Panc1 (cell line): ENCODE data around the gene ORMDL1. TPM values are rescaled to one million over a fixed set of nuclear protein-coding genes. Genes with fewer than 3 reads are reported as not detected.
A peak's percentile ranks its signal among the peaks of the same experiment; 100 is the strongest.

Experiments used
- ATAC-seq: fragments of 200-7000 bp; cut with Tn5 transposase; 2 replicates; pipeline ENCODE4 v1.9.1; 2020; ENCODE audit warnings: mild to moderate bottlenecking, moderate library complexity
- BruUV-seq: library from RNA; stranded (reverse); fragments of 400-500 nt; replicated peaks from 2 replicates; lab custom pipeline; 2021; lab: Mats Ljungman, UMichigan
- CTCF ChIA-PET: fragments of 300-600 bp; sonication (Branson Sonifier 250); formaldehyde crosslinking; loops from one replicate; lab custom pipeline; 2022; ENCODE audit warnings: antibody characterized with exemption; lab: Charles Lee
- POLR2A ChIA-PET: fragments of 300-600 bp; sonication (Branson Sonifier 250); formaldehyde crosslinking; loops from one replicate; lab custom pipeline; 2022; ENCODE audit warnings: antibody characterized with exemption; lab: Charles Lee
- DNase-seq: peaks from one replicate; pipeline ENCODE4 v3.0.0-alpha.2; 2010; ENCODE audit warnings: low read depth, low spot score
- H3K27ac ChIP-seq: 2 replicates; pipeline ENCODE4 v1.5.1; 2011; ENCODE audit warnings: mild to moderate bottlenecking, low read length, inconsistent platforms
- H3K27me3 ChIP-seq: fragments of 200-500 bp; sonication (Bioruptor generic); 2 replicates; pipeline ENCODE4 v1.6.0; 2014; ENCODE audit warnings: low read length, inconsistent platforms; ENCODE audit not compliant: control insufficient read depth, insufficient read depth
- H3K36me3 ChIP-seq: fragments of 200-500 bp; sonication (Bioruptor generic); 2 replicates; pipeline ENCODE4 v1.5.1; 2014; ENCODE audit warnings: inconsistent platforms, mild to moderate bottlenecking, low read length, moderate library complexity; ENCODE audit not compliant: control insufficient read depth, insufficient read depth
- H3K4me1 ChIP-seq: 2 replicates; pipeline ENCODE4 v1.5.1; 2011; ENCODE audit warnings: inconsistent platforms, mild to moderate bottlenecking, low read length, moderate library complexity; ENCODE audit not compliant: control insufficient read depth, insufficient read depth
- H3K4me3 ChIP-seq, 2 experiments: 2 replicates each; pipeline ENCODE4 v1.5.1; 2011 to 2012; ENCODE audit warnings: low read depth in 2 of 2, low read length in 2 of 2, mild to moderate bottlenecking in 2 of 2, inconsistent platforms in 1 of 2, moderate library complexity in 1 of 2
- H3K9me3 ChIP-seq: fragments of 200-500 bp; sonication (Bioruptor generic); 2 replicates; pipeline ENCODE4 v1.5.1; 2014; ENCODE audit warnings: low read depth, mild to moderate bottlenecking, inconsistent platforms, low read length, moderate library complexity; ENCODE audit not compliant: control insufficient read depth, insufficient read depth
- CTCF ChIP-seq: fragments of 450-650 bp; IDR thresholded peaks from 2 replicates; pipeline ENCODE4 v1.5.1; 2017; ENCODE audit warnings: mild to moderate bottlenecking
- POLR2AphosphoS5 ChIP-seq: IDR thresholded peaks from 2 replicates; pipeline ENCODE4 v1.6.1; 2012; ENCODE audit warnings: mild to moderate bottlenecking, low read depth, low read length, moderate library complexity
- REST ChIP-seq, 2 experiments: IDR thresholded peaks; 2 replicates each; pipeline ENCODE4 v1.6.1; 2011 to 2012; ENCODE audit warnings: low read depth in 2 of 2, control low read depth in 1 of 2, low read length in 1 of 2, mild to moderate bottlenecking in 1 of 2, moderate library complexity in 1 of 2; ENCODE audit not compliant: insufficient read depth in 1 of 2
- SIN3A ChIP-seq: IDR thresholded peaks from 2 replicates; pipeline ENCODE4 v1.6.1; 2012; ENCODE audit warnings: low read depth, mild to moderate bottlenecking, low read length, moderate library complexity, borderline replicate concordance; ENCODE audit not compliant: insufficient read depth
- TCF7L2 ChIP-seq: IDR thresholded peaks from 2 replicates; pipeline ENCODE4 v1.6.1; 2011; ENCODE audit warnings: mild to moderate bottlenecking, low read depth, low read length, inconsistent platforms
- in situ Hi-C: cut with HindIII; loops from 2 replicates; pipeline ENCODE4 v1.10.0; 2016; ENCODE audit warnings: low sequenced_read_pairs, low pct_unique_long_range_greater_than_20kb
- intact Hi-C: fragments of 100-400 bp; cut with micrococcal nuclease; formaldehyde crosslinking; loops from one replicate; pipeline ENCODE4 v1.10.0; 2022; ENCODE audit not compliant: unreplicated experiment
- total RNA-seq: library from RNA; stranded (reverse); gene quantifications from one replicate; pipeline ENCODE4 v1.2.1, GENCODE V29; 2021; ENCODE audit not compliant: unreplicated experiment

Gene ORMDL1
- total RNA-seq, 1 experiment from 2014 or later, result 42.4 TPM

- Histone ChIP-seq H3K36me3 (peaks cover 28% of the 10 kb centered on the region), H3K9me3 (no peaks in the 10 kb centered on the region), H3K4me3 (peak overlapping the region; percentile 69 to 96), H3K27me3 (no peaks in the 10 kb centered on the region), H3K27ac (peak overlapping the region; percentile 97), H3K4me1 (peaks cover 9% of the 10 kb centered on the region)
- DNase-seq (no peak), ATAC-seq (peak; percentile 40)
- CTCF ChIA-PET, result no interaction called here
- POLR2A ChIA-PET, result no interaction called here
- TF ChIP-seq SIN3A, result no peak
- TF ChIP-seq POLR2AphosphoS5, result no peak
- in situ Hi-C loops, result no loop called here
- no TSS peak for BruUV-seq
- intact Hi-C loops, result no loop called here
Observed at GRCh38 chr2:189783451-189783926, 650 bp downstream of the ORMDL1 start.

- Histone ChIP-seq H3K4me3 (peak overlapping the region; percentile 69 to 96; a peak in 3 of 4 replicates), H3K27ac (no peak overlapping the region), H3K27me3 (no peaks in the 10 kb centered on the region), H3K4me1 (peaks cover 9% of the 10 kb centered on the region), H3K9me3 (no peaks in the 10 kb centered on the region), H3K36me3 (peaks cover 34% of the 10 kb centered on the region)
- intact Hi-C loops, result no loop called here
- BruUV-seq, result TSS peak; percentile 66
- CTCF ChIA-PET, result interaction anchor here (0.7 kb wide), 1 partner anchor 327 kb away, joined by 4 read pairs; no protein-coding TSS in a partner anchor
- in situ Hi-C loops, result no loop called here
- ATAC-seq (no peak), DNase-seq (no peak)
- POLR2A ChIA-PET, result no interaction called here
- TF ChIP-seq TCF7L2 (no peak), POLR2AphosphoS5 (no peak), SIN3A (no peak)
Observed at GRCh38 chr2:189782221-189782671, 1.9 kb downstream of the ORMDL1 start.

GRCh38 chr2:189772212-189772611 lies 11.9 kb downstream of the ORMDL1 start:
- ATAC-seq (no peak), DNase-seq (no peak)
- ChIA-PET POLR2A (no interaction called here), CTCF (interaction anchor here (0.6 kb wide), 1 partner anchor 25 kb away, joined by 4 read pairs; no protein-coding TSS in a partner anchor)
- H3K4me3 ChIP-seq, result no peak overlapping the region
- no TSS peak for BruUV-seq
- H3K27me3 ChIP-seq, result no peaks in the 10 kb centered on the region
- TF ChIP-seq SIN3A (no peak), REST (IDR thresholded peaks at IDR 0.05; ENCODE audit: insufficient read depth in 1 of 2, low read depth in 2 of 2, low read length in 1 of 2) (no peak), CTCF (no peak), POLR2AphosphoS5 (no peak), TCF7L2 (no peak)
- intact Hi-C loops (no loop called here), in situ Hi-C loops (no loop called here)
- no peaks in the 10 kb centered on the region for H3K9me3 ChIP-seq
- H3K36me3 ChIP-seq, result peaks cover 53% of the 10 kb centered on the region
- no peaks in the 10 kb centered on the region for H3K4me1 ChIP-seq
- H3K27ac ChIP-seq, result no peak overlapping the region
